Lung (tissue), 12 donors: Measurements from ENCODE around the gene SLC5A10. TPM values are rescaled to one million over a fixed set of nuclear protein-coding genes. Genes with fewer than 3 reads are reported as not detected.
A peak's percentile ranks its signal among the peaks of the same experiment; 100 is the strongest.

Experiments used
- ATAC-seq: fragments of 200-7000 bp; cut with Tn5 transposase; one replicate; pipeline ENCODE4 v1.9.1; 2020; ENCODE audit warnings: moderate number of reproducible peaks; ENCODE audit not compliant: insufficient read depth, low FRiP score
- DNase-seq, 3 donors: peaks; one replicate each; pipeline ENCODE4 v3.0.0-alpha.2; 2013 to 2017
- H3K27ac ChIP-seq, 2 donors: one replicate each; pipeline ENCODE4 v1.5.1; 2013; ENCODE audit warnings: mild to moderate bottlenecking in 2 of 2, moderate library complexity in 2 of 2, control low read depth in 1 of 2, inconsistent platforms in 1 of 2, low read depth in 1 of 2, low read length in 1 of 2
- H3K27me3 ChIP-seq, 3 donors: one replicate each; pipeline ENCODE4 v1.5.1; 2013; ENCODE audit warnings: low read length in 2 of 3; ENCODE audit not compliant: control insufficient read depth in 3 of 3, insufficient read depth in 3 of 3
- H3K36me3 ChIP-seq, 4 donors: one replicate each; pipeline ENCODE4 v1.5.1; 2013; ENCODE audit warnings: low read length in 4 of 4, mild to moderate bottlenecking in 1 of 4, moderate library complexity in 1 of 4; ENCODE audit not compliant: control insufficient read depth in 4 of 4, insufficient read depth in 4 of 4
- H3K4me1 ChIP-seq, 5 donors: one replicate each; pipeline ENCODE4 v1.5.1; 2013; ENCODE audit warnings: low read length in 5 of 5, mild to moderate bottlenecking in 2 of 5, moderate library complexity in 1 of 5; ENCODE audit not compliant: control insufficient read depth in 5 of 5, insufficient read depth in 5 of 5
- H3K4me3 ChIP-seq: one replicate; pipeline ENCODE4 v1.5.1; 2013; ENCODE audit warnings: mild to moderate bottlenecking, control low read depth, moderate library complexity
- H3K9ac ChIP-seq, 2 donors: one replicate each; pipeline ENCODE4 v1.5.1; 2013; ENCODE audit warnings: low read length in 2 of 2, control low read depth in 1 of 2; ENCODE audit not compliant: insufficient read depth in 1 of 2
- H3K9me3 ChIP-seq, 4 donors: one replicate each; pipeline ENCODE4 v1.5.1; 2013; ENCODE audit warnings: low read length in 3 of 4, mild to moderate bottlenecking in 1 of 4, moderate library complexity in 1 of 4; ENCODE audit not compliant: control insufficient read depth in 4 of 4, insufficient read depth in 3 of 4
- WGBS, 2 donors: extraction: QIAGEN DNeasy Blood & Tissue Kit; methylation state at CpG; one replicate each; pipeline ENCODE4 v1.1.7; 2013; 5-methylcytosine and 5-hydroxymethylcytosine counted together
- polyA plus RNA-seq, 2 donors: library from polyadenylated mRNA; stranded (reverse); fragments of 200-250 nt; gene quantifications; one replicate each; pipeline ENCODE4 v1.2.1, GENCODE V29; 2013
- total RNA-seq, 2 donors: library from RNA; depleted of rRNA in 1 of 2; stranded (reverse); fragments of >200 nt in 1 of 2; gene quantifications; one replicate each; pipeline ENCODE4 v1.2.1, GENCODE V29; 2014 to 2021
- TF ChIP-seq, protein P1 (sequence below): IDR thresholded peaks from 2 replicates; pipeline ENCODE4 v1.5.1; 2012; ENCODE audit warnings: mild to moderate bottlenecking; ENCODE audit errors: control extremely low read depth, extremely low read depth
- donor health status: control.
- donor health status: control.
- donor health status: Bipolar disorder and iron deficiency.
- donor health status: healthy.
- donor health status: DM: yes; HTN: yes; CAD: no.

Gene SLC5A10
- total and polyA plus RNA-seq, 4 donors, result 0.09 to 0.31 (median 0.21) TPM

DNA sequence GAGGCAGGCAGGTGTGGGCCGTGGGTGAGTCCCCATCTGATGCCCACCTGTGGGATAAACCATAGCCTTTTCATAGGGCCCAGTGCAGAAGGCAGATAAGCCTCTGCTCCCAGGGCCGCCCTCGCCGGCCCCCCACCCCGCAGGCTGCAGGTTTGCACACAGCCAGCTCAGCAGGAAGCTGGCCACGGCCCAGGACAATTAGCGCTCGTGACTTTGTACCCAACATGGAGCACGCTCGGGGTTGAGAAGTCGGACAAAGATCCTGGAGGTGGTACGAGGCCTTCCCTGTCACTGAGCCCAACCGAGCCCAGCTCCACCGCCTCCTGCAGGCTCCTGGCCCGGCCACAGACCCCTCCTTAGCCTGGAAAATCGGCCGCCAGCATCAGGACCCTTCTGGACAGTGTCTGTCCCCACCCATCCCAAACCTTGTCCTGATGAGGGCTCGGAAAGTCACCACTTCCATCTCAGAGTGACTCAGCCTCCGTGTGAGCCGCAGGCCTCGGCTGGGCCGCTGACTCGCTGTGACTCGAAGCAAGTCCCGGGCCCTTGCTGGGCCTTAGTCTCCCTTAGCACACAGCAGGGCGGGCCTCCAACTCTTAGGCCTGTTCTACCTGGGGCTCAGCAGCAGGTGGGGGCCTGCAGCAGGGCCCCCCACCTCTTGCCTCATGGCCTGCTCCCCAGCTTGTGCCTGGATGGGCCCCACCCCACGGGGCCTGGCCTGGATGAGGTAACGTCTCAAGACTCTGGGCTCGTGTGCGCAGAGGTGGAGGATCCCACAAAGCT lies 29.9 kb downstream of the SLC5A10 start:
- no peak overlapping the region for H3K27ac ChIP-seq
- H3K4me1 ChIP-seq, result peaks cover 0 to 12% (median 0%) of the 10 kb centered on the region in 5 donors
- no peak overlapping the region for H3K9ac ChIP-seq
- ATAC-seq, result no peak
- H3K9me3 ChIP-seq, result no peaks in the 10 kb centered on the region
- no peaks in the 10 kb centered on the region for H3K27me3 ChIP-seq
- no peak overlapping the region for H3K4me3 ChIP-seq
- DNase-seq, result peak in 2 of 3 donors; percentile 53 to 71
- 78 to 84% methylated on average over 30 of the region's 30 CpGs for WGBS, 2 donors
- H3K36me3 ChIP-seq, result peaks cover 0 to 22% (median 0%) of the 10 kb centered on the region in 4 donors
- TF ChIP-seq, protein P1, sequence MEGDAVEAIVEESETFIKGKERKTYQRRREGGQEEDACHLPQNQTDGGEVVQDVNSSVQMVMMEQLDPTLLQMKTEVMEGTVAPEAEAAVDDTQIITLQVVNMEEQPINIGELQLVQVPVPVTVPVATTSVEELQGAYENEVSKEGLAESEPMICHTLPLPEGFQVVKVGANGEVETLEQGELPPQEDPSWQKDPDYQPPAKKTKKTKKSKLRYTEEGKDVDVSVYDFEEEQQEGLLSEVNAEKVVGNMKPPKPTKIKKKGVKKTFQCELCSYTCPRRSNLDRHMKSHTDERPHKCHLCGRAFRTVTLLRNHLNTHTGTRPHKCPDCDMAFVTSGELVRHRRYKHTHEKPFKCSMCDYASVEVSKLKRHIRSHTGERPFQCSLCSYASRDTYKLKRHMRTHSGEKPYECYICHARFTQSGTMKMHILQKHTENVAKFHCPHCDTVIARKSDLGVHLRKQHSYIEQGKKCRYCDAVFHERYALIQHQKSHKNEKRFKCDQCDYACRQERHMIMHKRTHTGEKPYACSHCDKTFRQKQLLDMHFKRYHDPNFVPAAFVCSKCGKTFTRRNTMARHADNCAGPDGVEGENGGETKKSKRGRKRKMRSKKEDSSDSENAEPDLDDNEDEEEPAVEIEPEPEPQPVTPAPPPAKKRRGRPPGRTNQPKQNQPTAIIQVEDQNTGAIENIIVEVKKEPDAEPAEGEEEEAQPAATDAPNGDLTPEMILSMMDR, result no peak

DNA sequence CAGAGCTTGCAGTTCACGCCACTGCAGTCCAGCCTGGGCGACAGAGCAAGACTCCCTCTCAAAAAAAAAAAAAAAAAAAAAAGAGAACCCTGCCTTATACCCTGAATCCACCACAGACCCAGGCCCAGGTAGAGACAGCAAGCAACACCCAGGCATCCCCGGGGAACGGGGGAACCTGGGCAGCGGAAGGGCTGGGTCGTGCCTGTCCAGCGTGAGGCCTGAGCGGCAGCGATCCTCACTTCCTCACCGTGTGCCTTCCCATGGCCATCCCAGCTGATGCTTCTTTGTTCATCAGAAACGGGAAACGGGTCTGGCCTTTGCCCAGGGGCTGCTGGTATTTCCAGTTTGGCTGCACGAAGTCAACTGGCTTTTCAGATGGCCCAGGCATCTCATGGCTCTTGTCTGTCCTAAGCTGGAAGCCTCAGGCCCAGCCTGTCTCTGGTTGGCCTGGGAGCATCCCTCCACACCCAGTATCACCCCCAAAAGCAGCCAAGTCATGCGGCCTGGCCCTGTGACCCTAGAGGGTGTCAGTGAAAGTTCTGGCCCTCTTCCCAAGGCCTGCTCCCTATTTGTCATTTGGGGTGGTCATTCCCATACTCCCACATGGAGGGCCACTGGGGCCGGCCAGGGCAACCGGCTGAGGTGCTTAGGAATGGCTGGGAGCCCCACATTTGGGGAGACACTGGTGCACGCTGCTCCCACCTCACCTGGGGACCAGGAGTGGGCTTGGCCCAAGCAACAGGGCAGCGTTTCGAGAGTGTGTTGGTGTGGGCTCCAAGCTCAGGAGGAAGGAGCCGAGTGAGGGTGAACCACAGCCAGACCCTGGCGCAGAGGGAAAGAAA lies 32.5 kb downstream of the SLC5A10 start:
- Histone ChIP-seq H3K4me3 (no peak overlapping the region), H3K27ac (no peak overlapping the region), H3K9ac (no peak overlapping the region), H3K27me3 (no peaks in the 10 kb centered on the region), H3K9me3 (no peaks in the 10 kb centered on the region), H3K36me3 (peaks cover 0 to 3% (median 0%) of the 10 kb centered on the region in 4 donors), H3K4me1 (peaks cover 0 to 12% (median 4%) of the 10 kb centered on the region in 5 donors)
- DNase-seq, result no peak
- WGBS, 2 donors, result 90 to 92% methylated on average over 21 of the region's 21 CpGs
- no peak for ATAC-seq
- TF ChIP-seq, protein P1, result no peak

DNA sequence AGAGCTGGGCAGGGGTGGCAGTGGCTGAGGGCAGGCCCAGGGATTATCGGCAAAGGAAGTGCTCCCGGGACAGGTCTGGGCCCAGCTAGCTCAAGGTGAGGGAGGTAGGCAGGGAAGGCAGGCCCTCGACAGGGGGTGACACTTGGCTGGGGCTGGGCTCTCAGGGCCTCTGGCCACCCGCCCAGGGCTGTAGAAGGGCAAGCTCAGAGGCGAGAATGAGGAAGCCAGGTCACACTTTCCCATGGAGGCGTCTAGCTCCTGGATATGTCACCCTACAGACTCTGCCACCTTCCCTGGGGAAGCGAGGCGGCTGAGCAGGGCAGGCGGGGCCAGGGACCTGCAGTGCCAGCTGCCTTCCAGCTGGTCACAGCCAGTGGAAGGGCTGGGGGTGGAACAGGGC lies 33.5 kb downstream of the SLC5A10 start:
- H3K27ac ChIP-seq, result no peak overlapping the region
- TF ChIP-seq, protein P1, result no peak
- H3K9ac ChIP-seq, result no peak overlapping the region
- no peaks in the 10 kb centered on the region for H3K27me3 ChIP-seq
- no peaks in the 10 kb centered on the region for H3K9me3 ChIP-seq
- ATAC-seq (no peak), DNase-seq (no peak)
- no peak overlapping the region for H3K4me3 ChIP-seq
- H3K36me3 ChIP-seq, result peaks cover 0 to 3% (median 0%) of the 10 kb centered on the region in 4 donors
- peaks cover 0 to 12% (median 4%) of the 10 kb centered on the region in 5 donors for H3K4me1 ChIP-seq
- 91% methylated on average over 9 of the region's 9 CpGs for WGBS, 2 donors
